GM21737 (cell line): ENCODE data around the gene REL.
"Not testable (repeated sequence)": the region's sequence is repeated elsewhere in the genome, so short reads cannot be mapped to it uniquely, and the experiment has no call there.

ENCODE experiments used
- ATAC-seq: cut with Tn5 transposase; IDR thresholded peaks from one replicate; pipeline ENCODE4 v1.9.1; 2021; ENCODE audit warnings: mild to moderate bottlenecking, moderate library complexity; ENCODE audit not compliant: unreplicated experiment

The REL gene

DNA sequence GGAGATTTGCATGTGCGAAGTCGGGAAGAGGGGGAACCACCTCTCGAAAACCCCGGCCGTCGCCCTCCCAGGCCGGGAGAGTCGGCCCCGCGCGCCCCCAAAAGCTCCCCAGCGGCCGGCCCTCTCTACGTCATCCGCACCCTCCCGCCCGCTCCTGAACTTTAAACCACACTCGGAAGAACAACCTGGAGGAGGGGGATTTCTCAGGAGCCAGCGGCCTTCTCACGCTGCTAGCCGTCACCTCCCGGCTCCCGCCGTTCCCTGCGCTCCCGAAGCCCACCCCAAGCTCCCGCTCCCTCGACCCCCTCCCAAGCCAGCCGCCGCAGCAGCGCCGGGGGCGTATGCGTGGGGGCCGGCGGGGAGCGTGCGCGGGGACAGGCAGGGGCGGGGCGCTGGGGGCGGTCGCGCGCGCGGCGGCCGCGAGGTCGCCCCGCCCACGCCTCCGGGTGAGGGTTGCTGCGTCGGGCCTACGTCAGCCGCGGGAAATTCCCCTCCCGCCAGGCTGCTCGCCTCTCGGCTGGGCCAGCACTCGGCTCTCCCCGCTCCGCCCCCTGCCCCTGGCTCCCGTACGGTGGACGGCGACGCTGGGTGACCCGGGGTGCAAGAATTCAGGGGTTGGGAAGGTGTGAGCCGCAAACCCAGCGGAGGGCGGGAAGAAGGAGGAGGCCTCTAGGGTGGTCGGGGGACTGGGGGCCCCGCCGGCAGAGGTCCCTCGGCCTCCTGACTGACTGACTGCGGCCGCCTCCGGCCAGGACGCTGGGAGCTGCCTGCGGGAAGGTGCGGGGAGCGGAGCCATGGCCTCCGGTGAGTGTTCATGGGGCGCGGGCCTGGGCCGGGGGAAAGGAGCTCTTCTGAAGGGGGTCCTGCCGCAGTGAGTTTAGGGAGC lies at the start of gene REL:
REL (plus strand) TSS at position 528 of the 886 bp plus-strand sequence; CDS start at position 795, 267 bp downstream.
- peak; percentile 80 for ATAC-seq

- ATAC-seq: no peak
Observed at GRCh38 chr2:60831921-60832320, 49.5 kb upstream of the REL start.

- ATAC-seq: no peak
Observed at GRCh38 chr2:60832621-60833020, 48.8 kb upstream of the REL start.

DNA sequence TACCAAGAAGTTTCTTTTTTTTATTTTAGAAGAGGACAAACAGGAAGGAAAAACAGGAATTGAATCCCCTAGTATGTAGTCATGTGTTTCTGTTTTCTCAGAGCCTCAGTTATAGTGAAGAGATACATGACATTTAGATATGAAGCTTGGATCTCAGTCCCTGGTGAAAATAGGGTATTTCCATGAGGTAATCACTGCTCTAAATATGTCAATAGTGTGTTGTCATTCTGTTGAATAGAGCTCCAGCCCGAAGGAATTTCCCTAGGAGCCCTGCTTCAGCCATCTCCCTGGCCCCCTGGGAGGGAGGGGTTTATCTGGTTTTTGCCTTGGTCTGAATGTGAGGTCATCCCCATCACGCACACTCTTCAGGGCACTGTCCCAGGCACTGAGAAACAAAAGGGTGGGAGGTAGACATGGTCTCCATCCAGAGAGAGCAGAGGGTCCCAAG lies 47.1 kb upstream of the REL start:
- peak; percentile 52 for ATAC-seq

- ATAC-seq: no peak
Observed at GRCh38 chr2:60836491-60836890, 44.9 kb upstream of the REL start.

DNA sequence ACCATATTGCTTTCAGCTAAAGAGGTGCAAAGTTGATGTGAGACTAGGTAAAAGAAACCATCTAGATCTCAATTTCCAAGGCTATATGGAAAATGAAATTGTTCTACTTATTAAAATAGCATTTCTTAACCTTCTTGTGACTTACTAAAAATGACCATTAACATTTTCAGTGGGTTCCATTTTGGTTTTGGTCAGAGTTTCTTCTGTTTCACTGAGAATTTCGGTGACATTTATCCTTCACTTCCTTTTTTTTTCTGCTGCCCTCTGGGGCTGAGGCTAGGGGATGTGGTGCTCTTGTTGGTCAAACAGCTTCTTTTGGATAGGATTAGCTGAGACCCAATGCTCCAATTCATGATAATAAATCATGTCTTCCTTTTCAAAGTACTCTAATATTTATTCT lies 44.3 kb upstream of the REL start:
- no peak for ATAC-seq

DNA sequence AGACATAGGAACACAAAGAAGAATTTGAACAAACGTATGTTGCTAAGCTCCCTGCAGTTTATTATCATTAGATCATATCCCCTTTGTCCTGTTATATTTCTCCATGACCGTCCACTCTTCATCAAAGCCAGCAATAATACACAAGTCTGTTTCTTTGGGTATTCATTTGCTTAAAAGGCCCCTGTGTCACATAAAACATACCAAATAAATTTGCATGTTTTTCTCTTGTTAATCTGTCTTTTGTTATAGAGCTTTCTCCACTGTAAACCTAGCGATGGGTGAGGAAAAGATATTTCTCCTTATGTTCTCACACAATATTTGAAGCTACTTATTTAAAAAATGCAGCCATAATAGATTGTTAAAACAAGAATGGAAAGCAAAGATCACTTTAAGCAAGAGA lies 42.9 kb upstream of the REL start:
- no peak for ATAC-seq

GRCh38 chr2:60839126-60839813 lies 42.1 kb upstream of the REL start:
- peak; percentile 37 for ATAC-seq

DNA sequence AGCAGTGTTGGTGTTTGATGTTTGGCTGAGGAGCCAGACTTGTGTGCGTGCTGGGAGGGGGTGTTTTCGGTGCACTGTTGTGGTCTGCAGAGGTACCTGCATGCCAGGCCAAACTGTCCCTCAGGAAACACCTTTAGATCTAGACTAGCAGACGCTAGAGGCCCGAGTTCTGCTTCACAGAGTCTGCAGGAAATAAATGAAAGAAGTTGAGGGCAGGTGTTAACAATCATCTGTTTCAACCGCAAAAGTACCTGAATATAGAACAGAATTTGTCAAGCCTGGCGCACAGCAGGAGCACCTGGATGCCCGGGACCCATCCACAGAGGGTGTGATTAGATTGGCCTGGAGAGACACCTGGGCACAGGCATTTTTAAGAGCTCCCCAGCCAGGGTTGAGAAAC lies 40.5 kb upstream of the REL start:
- peak; percentile 58 for ATAC-seq

- no peak for ATAC-seq
Observed at GRCh38 chr2:60843006-60843405, 38.4 kb upstream of the REL start.

GRCh38 chr2:60844105-60844504 lies 37.3 kb upstream of the REL start:
- ATAC-seq: no peak

GRCh38 chr2:60847854-60848253 lies 33.5 kb upstream of the REL start:
- no peak for ATAC-seq

DNA sequence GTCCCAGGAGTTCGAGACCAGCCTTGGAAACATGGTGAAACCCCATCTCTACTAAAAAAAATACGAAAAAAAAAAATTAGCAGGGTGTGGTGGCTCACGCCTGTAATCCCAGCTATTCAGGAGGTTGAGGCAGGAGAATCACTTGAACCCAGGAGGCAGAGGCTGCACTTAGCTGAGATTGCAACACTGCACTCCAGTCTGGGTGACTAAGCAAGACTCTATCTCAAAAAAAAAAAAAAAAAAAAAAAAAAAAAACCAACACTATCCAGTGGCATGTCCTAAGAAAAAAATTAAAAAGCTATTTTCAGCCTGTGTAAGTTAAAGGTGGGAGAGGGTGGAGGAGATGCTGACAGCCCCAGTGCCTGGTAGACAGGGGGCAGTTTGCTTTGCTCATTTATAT lies 32.2 kb upstream of the REL start:
- no peak for ATAC-seq

DNA sequence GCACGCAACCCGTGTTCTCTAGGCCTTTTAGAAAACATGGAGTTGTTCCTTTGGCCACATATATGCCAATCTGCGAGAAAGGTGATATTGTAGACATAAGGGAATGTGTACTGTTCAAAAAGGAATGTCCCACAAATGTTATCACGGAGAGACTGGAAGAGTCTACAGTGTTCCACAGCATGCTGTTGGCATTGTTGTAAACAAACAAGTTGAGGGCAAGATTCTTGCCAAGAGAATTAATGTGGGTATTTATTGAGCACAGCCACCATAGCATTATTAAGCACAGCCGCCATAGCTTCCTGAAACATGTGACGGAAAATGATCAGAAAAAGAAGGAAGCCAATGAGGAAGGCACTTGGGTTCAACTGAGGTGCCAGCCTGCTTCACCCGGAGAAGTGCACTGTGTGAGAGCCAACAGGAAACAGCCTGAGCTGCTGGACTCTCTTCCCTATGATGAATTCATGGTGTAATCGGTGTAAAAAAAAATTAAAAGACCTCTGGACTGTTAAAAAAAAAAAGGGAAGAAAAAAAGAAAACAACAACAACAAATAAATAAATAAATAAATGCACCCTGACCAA lies 29.0 kb upstream of the REL start:
- no peak for ATAC-seq

DNA sequence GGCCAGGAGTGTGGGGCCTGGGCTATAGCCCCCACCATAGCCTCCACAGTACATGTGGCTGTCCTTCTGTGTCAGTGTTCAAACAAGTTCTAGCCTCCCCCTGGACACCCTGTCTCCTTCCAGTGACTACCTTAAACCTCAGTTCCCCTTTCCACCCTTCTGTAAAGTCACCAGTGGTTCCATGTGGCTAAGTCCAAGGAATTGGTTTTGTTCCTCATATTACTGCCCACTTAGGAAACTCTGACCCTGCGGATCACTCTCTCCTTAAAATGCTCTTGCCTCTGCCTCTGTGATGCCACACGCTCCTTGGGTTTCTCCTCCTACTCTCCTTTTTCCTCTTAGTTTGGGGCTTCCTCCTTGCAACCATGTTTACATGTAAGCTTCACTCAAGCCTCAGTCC lies 27.8 kb upstream of the REL start:
- no peak for ATAC-seq

DNA sequence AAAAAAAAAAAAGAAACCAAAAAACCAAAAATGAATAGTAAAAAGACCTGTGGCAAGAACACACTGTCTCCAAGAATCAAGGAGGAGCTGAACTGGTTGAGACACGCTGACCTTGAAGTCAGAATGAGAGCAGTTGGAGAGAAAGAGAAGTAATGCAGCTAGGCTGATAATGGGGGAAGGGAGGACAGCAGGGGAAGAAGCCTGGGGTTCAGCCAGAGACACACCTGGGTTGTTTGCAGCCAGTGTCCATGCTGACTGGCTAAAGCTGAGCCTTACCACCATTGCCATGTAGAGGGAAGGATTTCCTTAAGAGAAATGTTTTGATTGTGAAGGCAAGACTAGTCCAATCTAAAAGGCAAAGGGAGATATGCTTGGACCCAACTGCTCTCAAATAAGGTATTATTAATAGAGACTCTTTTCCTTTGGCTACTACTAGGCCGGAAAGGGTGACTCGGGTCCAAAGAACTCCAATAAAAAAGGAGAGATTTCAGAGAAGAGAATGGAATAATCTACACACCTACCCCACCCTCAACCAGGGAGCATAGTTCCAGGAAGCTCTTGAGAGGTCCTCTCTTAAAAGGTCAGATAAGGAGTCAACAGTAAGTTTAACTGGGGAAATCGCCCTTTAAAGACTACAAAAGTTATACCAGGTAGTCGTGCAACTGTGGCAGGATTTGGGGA lies 25.2 kb upstream of the REL start:
- no peak for ATAC-seq

GRCh38 chr2:60857056-60857455 lies 24.3 kb upstream of the REL start:
- ATAC-seq: no peak

DNA sequence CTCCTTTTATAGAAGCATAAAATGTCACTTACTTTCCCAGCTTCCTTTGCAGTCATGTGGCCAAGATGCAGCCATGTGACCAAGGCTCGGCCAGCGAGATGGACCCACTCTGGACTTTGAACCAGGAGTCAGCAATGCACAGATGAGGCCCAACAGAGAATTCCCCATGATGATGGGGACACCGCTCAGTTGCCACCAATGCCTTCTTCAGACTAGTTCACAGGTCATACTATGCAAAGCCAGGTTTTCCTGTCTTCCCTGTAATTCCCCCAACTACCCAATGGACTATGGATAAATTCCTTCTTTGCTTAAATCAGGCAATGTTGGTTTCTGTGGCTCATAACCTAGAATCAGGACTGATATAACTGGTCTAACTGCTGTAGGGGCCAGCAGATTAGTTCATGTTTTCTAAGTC lies 22.5 kb upstream of the REL start:
- ATAC-seq: no peak

GRCh38 chr2:60861736-60862135 lies 19.6 kb upstream of the REL start:
- no peak for ATAC-seq

- ATAC-seq: no peak
Observed at GRCh38 chr2:60862642-60863041, 18.7 kb upstream of the REL start.

- not testable (repeated sequence) for ATAC-seq
Observed at GRCh38 chr2:60865361-60865760, 16.0 kb upstream of the REL start.
